SK-N-SH (cell line): ENCODE data around the gene SAMD4B. TPM values are rescaled to one million over a fixed set of nuclear protein-coding genes. Genes with fewer than 3 reads are reported as not detected.

ENCODE experiments used
- CTCF ChIA-PET: fragments of 300-600, 350-600 bp; formaldehyde crosslinking; extraction: SDS; loops from one replicate; lab custom pipeline; 2021; lab: Yijun Ruan, JAX
- POLR2A ChIA-PET: fragments of 350-600 bp; sonication (Branson Sonifier 250); formaldehyde crosslinking; extraction: SDS; loops from one replicate; lab custom pipeline; 2020; ENCODE audit warnings: antibody characterized with exemption, inconsistent platforms; lab: Yijun Ruan, JAX
- DNase-seq: peaks from one replicate; pipeline ENCODE4 v3.0.0; 2012
- H2AFZ ChIP-seq: fragments of 200-600 bp; sonication (generic); 2 replicates; pipeline ENCODE4 v1.8.1; 2016; ENCODE audit warnings: antibody characterized with exemption, mild to moderate bottlenecking, low read depth
- H3F3A ChIP-seq: fragments of 200-600 bp; sonication (generic); replicated peaks from 2 replicates; pipeline ENCODE3; 2016; ENCODE audit warnings: antibody characterized with exemption, mild to moderate bottlenecking; ENCODE audit not compliant: insufficient read depth
- H3K27ac ChIP-seq, 2 experiments: fragments of 200-500 bp in 1 of 2; fragments of 200-600 bp in 1 of 2; sonication (Bioruptor generic) in 1 of 2; sonication (generic), shearing (Covaris generic) in 1 of 2; 2 replicates each; pipeline versions ENCODE4 v1.5.1 to v1.6.1; 2014 to 2016; ENCODE audit warnings: low read depth in 2 of 2, inconsistent platforms in 1 of 2, low read length in 1 of 2, mild to moderate bottlenecking in 1 of 2, mixed read lengths in 1 of 2
- H3K27me3 ChIP-seq: fragments of 200-600 bp; sonication (generic), shearing (Covaris generic); 2 replicates; pipeline ENCODE4 v1.6.1; 2016; ENCODE audit warnings: mixed run types; ENCODE audit not compliant: insufficient read depth
- H3K36me3 ChIP-seq, 2 experiments: fragments of 200-500 bp in 1 of 2; fragments of 200-600 bp in 1 of 2; sonication (Bioruptor generic) in 1 of 2; sonication (generic) in 1 of 2; replicated peaks in 1 of 2; 2 replicates each; pipeline versions ENCODE3 to v1.5.1; 2014 to 2016; ENCODE audit warnings: low read length in 1 of 2, mild to moderate bottlenecking in 1 of 2; ENCODE audit not compliant: insufficient read depth in 2 of 2, control insufficient read depth in 1 of 2
- H3K4me1 ChIP-seq, 2 experiments: fragments of 200-500 bp in 1 of 2; fragments of 200-600 bp in 1 of 2; sonication (Bioruptor generic) in 1 of 2; sonication (generic), shearing (Covaris generic) in 1 of 2; 2 replicates each; pipeline versions ENCODE4 v1.5.1 to v1.6.1; 2014 to 2016; ENCODE audit warnings: low read depth in 1 of 2, low read length in 1 of 2, mixed run types in 1 of 2; ENCODE audit not compliant: insufficient read depth in 2 of 2, control insufficient read depth in 1 of 2
- H3K4me2 ChIP-seq: fragments of 200-600 bp; sonication (generic), shearing (Covaris generic); 2 replicates; pipeline ENCODE4 v1.6.1; 2017; ENCODE audit warnings: mixed run types
- H3K4me3 ChIP-seq, 2 experiments: fragments of 200-500 bp in 1 of 2; fragments of 200-600 bp in 1 of 2; sonication (Bioruptor generic) in 1 of 2; sonication (generic), shearing (Covaris generic) in 1 of 2; 2 replicates each; pipeline versions ENCODE4 v1.5.1 to v1.8.1; 2014 to 2016; ENCODE audit warnings: low read depth in 2 of 2, inconsistent platforms in 1 of 2, low read length in 1 of 2, mild to moderate bottlenecking in 1 of 2, mixed read lengths in 1 of 2, moderate library complexity in 1 of 2
- H3K79me2 ChIP-seq: fragments of 200-600 bp; sonication (generic); 2 replicates; pipeline ENCODE4 v1.8.1; 2017; ENCODE audit warnings: mild to moderate bottlenecking; ENCODE audit not compliant: insufficient read depth
- H3K9ac ChIP-seq: fragments of 200-600 bp; sonication (generic); 2 replicates; pipeline ENCODE4 v1.6.1; 2017; ENCODE audit warnings: mixed run types
- H3K9me2 ChIP-seq: fragments of 200-600 bp; sonication (generic); 2 replicates; pipeline ENCODE4 v1.6.1; 2017; ENCODE audit warnings: mixed run types
- H3K9me3 ChIP-seq: fragments of 200-600 bp; sonication (generic); 2 replicates; pipeline ENCODE4 v1.6.1; 2017; ENCODE audit warnings: mixed run types, mild to moderate bottlenecking, moderate library complexity
- H4K20me1 ChIP-seq: fragments of 200-600 bp; sonication (generic); 2 replicates; pipeline ENCODE4 v1.6.1; 2017; ENCODE audit warnings: mild to moderate bottlenecking, mixed run types; ENCODE audit not compliant: insufficient read depth
- CTCF ChIP-seq: fragments of 200-600 bp; sonication (generic); IDR thresholded peaks from 2 replicates; pipeline ENCODE4 v1.6.1; 2017; ENCODE audit warnings: antibody characterized with exemption, mild to moderate bottlenecking, moderate library complexity
- EP300 ChIP-seq, 2 experiments: IDR thresholded peaks; 2 replicates each; pipeline versions ENCODE4 v1.4.0 to v1.6.1; 2012; ENCODE audit warnings: borderline replicate concordance in 1 of 2, low read depth in 1 of 2, low read length in 1 of 2
- EZH2phosphoT487 ChIP-seq: fragments of 200-600 bp; sonication (generic); IDR thresholded peaks from 2 replicates; pipeline ENCODE4 v1.6.1; 2017; ENCODE audit warnings: low read depth, mixed run types, mild to moderate bottlenecking, antibody characterized with exemption, moderate library complexity, borderline replicate concordance
- FOSL2 ChIP-seq: IDR thresholded peaks from 2 replicates; pipeline ENCODE4 v1.4.0; 2012; ENCODE audit warnings: low read depth, mild to moderate bottlenecking, moderate library complexity, borderline replicate concordance
- GABPA ChIP-seq: IDR thresholded peaks from 2 replicates; pipeline ENCODE4 v1.4.0; 2012; ENCODE audit warnings: low read depth, mild to moderate bottlenecking
- GATA2 ChIP-seq: sonication (generic); formaldehyde crosslinking; IDR thresholded peaks from 2 replicates; pipeline ENCODE4 v1.5.0; 2020; ENCODE audit warnings: mild to moderate bottlenecking, missing genetic modification reagents
- JUND ChIP-seq: IDR thresholded peaks from 2 replicates; pipeline ENCODE4 v1.4.0; 2012
- MAX ChIP-seq: IDR thresholded peaks from 2 replicates; pipeline ENCODE4 v1.4.0; 2012; ENCODE audit warnings: low read depth
- MEF2A ChIP-seq: IDR thresholded peaks from 2 replicates; pipeline ENCODE4 v1.4.0; 2012; ENCODE audit warnings: low read depth, borderline replicate concordance
- NRF1 ChIP-seq: IDR thresholded peaks from 2 replicates; pipeline ENCODE4 v1.6.1; 2012; ENCODE audit warnings: low read depth, mild to moderate bottlenecking, low read length
- PBX3 ChIP-seq: IDR thresholded peaks from 2 replicates; pipeline ENCODE4; 2012
- RAD21 ChIP-seq: IDR thresholded peaks from 2 replicates; pipeline ENCODE4 v1.6.1; 2012; ENCODE audit warnings: mild to moderate bottlenecking, low read length
- REST ChIP-seq: IDR thresholded peaks from 2 replicates; pipeline ENCODE4 v1.6.1; 2012; ENCODE audit warnings: mild to moderate bottlenecking, low read depth, low read length, moderate library complexity
- TAF1 ChIP-seq: IDR thresholded peaks from 2 replicates; pipeline ENCODE4 v1.6.1; 2012; ENCODE audit warnings: low read depth, mild to moderate bottlenecking, low read length, moderate library complexity, borderline replicate concordance
- YY1 ChIP-seq: IDR thresholded peaks from 2 replicates; pipeline ENCODE4 v1.4.0; 2012; ENCODE audit warnings: low read depth, mild to moderate bottlenecking
- ZBTB33 ChIP-seq: IDR thresholded peaks from 2 replicates; pipeline ENCODE4 v1.4.0; 2012; ENCODE audit warnings: low read depth, borderline replicate concordance
- WGBS: methylation state at CpG from one replicate; pipeline ENCODE4 v1.1.6; 2017; ENCODE audit warnings: low lambda C conversion rate; 5-methylcytosine and 5-hydroxymethylcytosine counted together
- polyA plus RNA-seq, 3 experiments: library from polyadenylated mRNA; depleted of rRNA; stranded (reverse); fragments of >200 nt; gene quantifications; 2 replicates each; pipeline ENCODE4 v1.2.3, GENCODE V29; 2012

Gene SAMD4B
- polyA plus RNA-seq, 1 of the 3 experiments (the other 2 are of a cell fraction): 83.0 TPM

GRCh38 chr19:39296055-39296645 lies 46.1 kb upstream of the SAMD4B start, which contains the start of gene IFNL1:
IFNL1 (plus strand) TSS chr19:39296407; CDS start chr19:39296422, 15 bp downstream.
- H2AFZ ChIP-seq: no peak within 1 kb of the TSS
- no peaks in the 10 kb centered on the region for H3K9me2 ChIP-seq
- H4K20me1 ChIP-seq: no peaks in the 10 kb centered on the region
- TF ChIP-seq EZH2phosphoT487: no peak
- TF ChIP-seq MEF2A: no peak
- no peak for TF ChIP-seq RAD21
- TF ChIP-seq YY1: no peak
- TF ChIP-seq ZBTB33: no peak
- TF ChIP-seq NRF1: no peak
- TF ChIP-seq JUND: no peak
- no peak for TF ChIP-seq FOSL2
- TF ChIP-seq CTCF: no peak
- no peak for TF ChIP-seq EP300 (IDR thresholded peaks at IDR 0.05; ENCODE audit: borderline replicate concordance in 1 of 2, low read depth in 1 of 2, low read length in 1 of 2)
- TF ChIP-seq TAF1: no peak
- TF ChIP-seq MAX: no peak
- no peak within 1 kb of the TSS for H3K27ac ChIP-seq
- no peaks in the 10 kb centered on the region for H3K4me1 ChIP-seq
- no peaks in the 10 kb centered on the region for H3K9me3 ChIP-seq
- H3K4me3 ChIP-seq: no peak within 1 kb of the TSS
- no peaks in the 10 kb centered on the region for H3F3A ChIP-seq
- WGBS: 59% methylated on average over 8 of the region's 11 CpGs
- no peaks in the 10 kb centered on the region for H3K79me2 ChIP-seq
- H3K27me3 ChIP-seq: peaks cover 2% of the 10 kb centered on the region; the same call in 1 of the 2 replicates
- no peak for DNase-seq
- H3K9ac ChIP-seq: no peak within 1 kb of the TSS
- ChIA-PET CTCF (interaction anchor here (0.7 to 1.5 kb wide), 2 partner anchors 8 to 186 kb away, joined by 3 to 4 read pairs; no protein-coding TSS in a partner anchor), POLR2A (interaction anchor here (0.5 kb wide), 1 partner anchor 480 kb away, joined by 3 read pairs; no protein-coding TSS in a partner anchor)
- no peak within 1 kb of the TSS for H3K4me2 ChIP-seq
- no peaks in the 10 kb centered on the region for H3K36me3 ChIP-seq

GRCh38 chr19:39296906-39297305 lies 45.3 kb upstream of the SAMD4B start:
- Histone ChIP-seq H3K27ac (no peak overlapping the region), H3F3A (no peaks in the 10 kb centered on the region), H3K9ac (no peak overlapping the region), H3K9me2 (no peaks in the 10 kb centered on the region), H4K20me1 (no peaks in the 10 kb centered on the region), H2AFZ (no peak overlapping the region), H3K79me2 (no peaks in the 10 kb centered on the region), H3K4me2 (no peak overlapping the region), H3K4me3 (no peak overlapping the region), H3K27me3 (no peaks in the 10 kb centered on the region; the same call in 1 of the 2 replicates), H3K9me3 (no peaks in the 10 kb centered on the region), H3K36me3 (no peaks in the 10 kb centered on the region), H3K4me1 (no peaks in the 10 kb centered on the region)
- POLR2A ChIA-PET: no interaction called here
- CTCF ChIA-PET: no interaction called here
- WGBS: 52% methylated on average over 4 of the region's 4 CpGs
- no peak for DNase-seq
- TF ChIP-seq PBX3 (no peak), CTCF (no peak), REST (no peak), GABPA (no peak), GATA2 (CRISPR knock-in tag) (no peak)
